Caco-2 (cell line): ENCODE data around the gene SPRTN. TPM values are rescaled to one million over a fixed set of nuclear protein-coding genes. Genes with fewer than 3 reads are reported as not detected.

ENCODE experiments used
- BruUV-seq: library from RNA; stranded (reverse); fragments of 400-500 nt; replicated peaks from 2 replicates; lab custom pipeline; 2021; lab: Mats Ljungman, UMichigan
- CTCF ChIA-PET: fragments of 300-600 bp; sonication (Branson Sonifier 250); formaldehyde crosslinking; loops from one replicate; lab custom pipeline; 2022; ENCODE audit warnings: antibody characterized with exemption; lab: Charles Lee
- POLR2A ChIA-PET: fragments of 300-600 bp; sonication (Branson Sonifier 250); formaldehyde crosslinking; loops from one replicate; lab custom pipeline; 2022; ENCODE audit warnings: antibody characterized with exemption; lab: Charles Lee
- DNase-seq, 2 experiments: peaks; one replicate each; pipeline versions ENCODE4 v3.0.0 to v3.0.0-alpha.2; 2020 to 2022
- H3K27me3 ChIP-seq: replicated peaks from 2 replicates; pipeline ENCODE4 v1.6.0; 2011; ENCODE audit warnings: low read length; ENCODE audit not compliant: control insufficient read depth, insufficient read depth
- H3K36me3 ChIP-seq: 2 replicates; pipeline ENCODE4 v1.5.1; 2011; ENCODE audit warnings: low read length; ENCODE audit not compliant: control insufficient read depth, insufficient read depth
- H3K4me1 ChIP-seq: fragments of 250-450 bp; sonication (Bioruptor Pico); 2 replicates; pipeline ENCODE4 v1.5.1; 2020; ENCODE audit warnings: mild to moderate bottlenecking
- H3K4me3 ChIP-seq: 2 replicates; pipeline ENCODE4 v1.5.1; 2011; ENCODE audit warnings: low read depth, mild to moderate bottlenecking, control low read depth, low read length
- H3K9me3 ChIP-seq: fragments of 250-450 bp; sonication (Bioruptor Pico); 2 replicates; pipeline ENCODE4 v1.5.1; 2020; ENCODE audit warnings: mild to moderate bottlenecking, moderate library complexity
- H3K27ac Mint-ChIP-seq: one replicate; pipeline ENCODE4 v1.8.0; 2022; ENCODE audit warnings: mixed read lengths; ENCODE audit not compliant: unreplicated experiment
- H3K27me3 Mint-ChIP-seq: one replicate; pipeline ENCODE4 v1.8.0; 2022; ENCODE audit warnings: mixed read lengths; ENCODE audit not compliant: insufficient read depth, unreplicated experiment
- H3K36me3 Mint-ChIP-seq: one replicate; pipeline ENCODE4 v1.8.0; 2022; ENCODE audit warnings: mild to moderate bottlenecking, mixed read lengths; ENCODE audit not compliant: insufficient read depth, unreplicated experiment
- H3K4me1 Mint-ChIP-seq: one replicate; pipeline ENCODE4 v1.8.0; 2022; ENCODE audit warnings: low read depth, mixed read lengths; ENCODE audit not compliant: unreplicated experiment
- H3K4me3 Mint-ChIP-seq: one replicate; pipeline ENCODE4 v1.8.0; 2022; ENCODE audit warnings: mild to moderate bottlenecking, moderate library complexity, mixed read lengths; ENCODE audit not compliant: unreplicated experiment
- H3K9me3 Mint-ChIP-seq: one replicate; pipeline ENCODE4 v1.8.0; 2022; ENCODE audit warnings: mixed read lengths; ENCODE audit not compliant: unreplicated experiment
- intact Hi-C: fragments of 100-400 bp; cut with micrococcal nuclease; formaldehyde crosslinking; loops from one replicate; pipeline ENCODE4 v1.10.0; 2022; ENCODE audit not compliant: unreplicated experiment
- total RNA-seq: library from RNA; stranded (reverse); gene quantifications from 2 replicates; pipeline ENCODE4 v1.2.3, GENCODE V29; 2022
- TF ChIP-seq, protein P1 (sequence below), 2 experiments: fragments of 200-600 bp in 1 of 2; IDR thresholded peaks; 1 replicate in 1 of 2; 2 replicates in 1 of 2; pipeline versions ENCODE4 v1.5.1 to v1.8.0; 2011 to 2022; ENCODE audit warnings: antibody characterized with exemption in 1 of 2, control low read depth in 1 of 2, inconsistent platforms in 1 of 2, low read depth in 1 of 2, low read length in 1 of 2, mild to moderate bottlenecking in 1 of 2, moderate library complexity in 1 of 2; ENCODE audit not compliant: insufficient read depth in 1 of 2, severe bottlenecking in 1 of 2, unreplicated experiment in 1 of 2

The SPRTN gene
- total RNA-seq, 1 experiment from 2014 or later: 21.3 TPM

GRCh38 chr1:231382426-231382825 is 44.3 kb downstream of the SPRTN start:
- H3K36me3 Mint-ChIP-seq: no peaks in the 10 kb centered on the region
- no peaks in the 10 kb centered on the region for H3K27me3 ChIP-seq
- DNase-seq: no peak
- no peaks in the 10 kb centered on the region for H3K27me3 Mint-ChIP-seq
- CTCF ChIA-PET: no interaction called here
- TF ChIP-seq, protein P1, sequence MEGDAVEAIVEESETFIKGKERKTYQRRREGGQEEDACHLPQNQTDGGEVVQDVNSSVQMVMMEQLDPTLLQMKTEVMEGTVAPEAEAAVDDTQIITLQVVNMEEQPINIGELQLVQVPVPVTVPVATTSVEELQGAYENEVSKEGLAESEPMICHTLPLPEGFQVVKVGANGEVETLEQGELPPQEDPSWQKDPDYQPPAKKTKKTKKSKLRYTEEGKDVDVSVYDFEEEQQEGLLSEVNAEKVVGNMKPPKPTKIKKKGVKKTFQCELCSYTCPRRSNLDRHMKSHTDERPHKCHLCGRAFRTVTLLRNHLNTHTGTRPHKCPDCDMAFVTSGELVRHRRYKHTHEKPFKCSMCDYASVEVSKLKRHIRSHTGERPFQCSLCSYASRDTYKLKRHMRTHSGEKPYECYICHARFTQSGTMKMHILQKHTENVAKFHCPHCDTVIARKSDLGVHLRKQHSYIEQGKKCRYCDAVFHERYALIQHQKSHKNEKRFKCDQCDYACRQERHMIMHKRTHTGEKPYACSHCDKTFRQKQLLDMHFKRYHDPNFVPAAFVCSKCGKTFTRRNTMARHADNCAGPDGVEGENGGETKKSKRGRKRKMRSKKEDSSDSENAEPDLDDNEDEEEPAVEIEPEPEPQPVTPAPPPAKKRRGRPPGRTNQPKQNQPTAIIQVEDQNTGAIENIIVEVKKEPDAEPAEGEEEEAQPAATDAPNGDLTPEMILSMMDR (IDR thresholded peaks at IDR 0.05; ENCODE audit: insufficient read depth in 1 of 2, low read depth in 1 of 2, low read length in 1 of 2, severe bottlenecking in 1 of 2, unreplicated experiment in 1 of 2): no peak
- intact Hi-C loops: no loop called here
- no peak overlapping the region for H3K4me3 Mint-ChIP-seq
- H3K4me3 ChIP-seq: no peak overlapping the region
- POLR2A ChIA-PET: no interaction called here
- no TSS peak for BruUV-seq
- peaks cover 20% of the 10 kb centered on the region for H3K4me1 ChIP-seq
- peaks cover under 1% of the 10 kb centered on the region for H3K4me1 Mint-ChIP-seq
- no peaks in the 10 kb centered on the region for H3K36me3 ChIP-seq
- no peak overlapping the region for H3K27ac Mint-ChIP-seq
- H3K9me3 Mint-ChIP-seq: no peaks in the 10 kb centered on the region
- no peaks in the 10 kb centered on the region for H3K9me3 ChIP-seq

DNA sequence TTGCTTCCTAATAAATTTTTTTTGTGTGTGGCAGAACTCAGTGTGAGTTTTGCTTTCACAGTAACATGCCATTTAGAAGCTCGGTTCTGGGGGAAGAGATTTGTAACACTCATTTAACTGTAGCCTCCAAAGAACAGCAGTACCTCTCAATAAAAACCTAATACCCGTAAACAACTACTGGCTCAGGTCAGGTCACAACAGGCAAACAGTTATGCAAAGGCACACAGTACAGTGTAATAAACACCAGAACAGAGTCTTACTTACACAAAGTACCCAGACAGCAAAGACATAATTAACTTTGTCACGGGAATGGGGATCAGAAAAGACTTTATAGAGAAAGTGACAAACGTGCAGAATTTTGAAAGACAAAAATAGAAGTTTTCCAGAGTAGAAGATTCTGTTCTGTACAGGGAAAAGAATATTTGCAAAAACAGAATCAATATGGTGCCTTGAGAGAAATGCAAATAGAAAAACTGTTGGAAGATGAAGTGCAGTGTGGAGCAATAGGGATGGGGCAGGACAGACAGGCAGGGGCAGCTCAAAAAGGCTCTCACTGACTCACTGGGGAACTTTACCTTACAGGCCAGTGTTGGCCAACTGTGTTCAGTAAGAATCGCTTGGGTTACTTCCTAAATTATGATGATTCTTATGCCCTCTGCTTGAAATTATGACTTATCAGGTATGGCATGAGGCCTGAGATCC is 45.2 kb downstream of the SPRTN start:
- Mint-ChIP-seq H3K9me3 (no peaks in the 10 kb centered on the region), H3K4me3 (no peak overlapping the region), H3K4me1 (peaks cover 9% of the 10 kb centered on the region), H3K27ac (no peak overlapping the region), H3K27me3 (no peaks in the 10 kb centered on the region), H3K36me3 (no peaks in the 10 kb centered on the region)
- Histone ChIP-seq H3K9me3 (no peaks in the 10 kb centered on the region), H3K36me3 (no peaks in the 10 kb centered on the region), H3K4me3 (no peak overlapping the region), H3K4me1 (peaks cover 24% of the 10 kb centered on the region), H3K27me3 (no peaks in the 10 kb centered on the region)
- no TSS peak for BruUV-seq
- TF ChIP-seq, protein P1 (IDR thresholded peaks at IDR 0.05; ENCODE audit: insufficient read depth in 1 of 2, low read depth in 1 of 2, low read length in 1 of 2, severe bottlenecking in 1 of 2, unreplicated experiment in 1 of 2): no peak
- intact Hi-C loops: no loop called here
- POLR2A ChIA-PET: no interaction called here
- CTCF ChIA-PET: no interaction called here
- DNase-seq: no peak

DNA sequence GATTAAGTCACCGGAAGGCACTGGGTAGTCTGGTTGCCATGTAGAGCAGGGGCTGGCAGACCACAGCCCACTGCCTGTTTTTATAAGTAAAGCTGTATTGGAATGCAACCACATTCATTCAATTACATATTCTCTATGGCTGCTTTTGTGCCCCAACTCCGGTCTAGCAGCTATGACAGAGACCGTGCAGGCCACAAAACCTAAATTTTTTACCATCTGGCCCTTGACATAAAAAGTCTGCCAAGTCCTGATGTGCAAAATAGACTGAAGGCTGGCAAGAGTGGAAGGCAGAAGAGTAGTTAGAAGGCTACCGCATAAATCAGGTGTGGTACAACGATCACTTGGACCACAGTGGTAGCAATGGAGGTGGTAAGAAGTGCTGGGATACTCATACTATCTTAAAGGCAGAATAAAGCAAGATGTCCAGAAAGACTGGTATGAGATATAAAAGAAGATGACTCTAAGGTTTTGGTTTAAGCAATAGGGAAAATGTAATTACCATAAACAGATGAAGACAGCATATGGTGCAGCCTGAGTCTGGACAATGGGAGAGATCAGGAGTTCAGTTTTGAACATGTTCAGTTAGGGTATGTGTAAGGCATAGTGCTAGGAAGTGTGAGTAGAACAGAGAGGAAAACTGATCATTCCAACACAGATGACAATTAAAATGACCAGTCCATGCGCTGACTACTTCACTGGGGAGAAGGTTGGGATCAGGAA is 46.8 kb downstream of the SPRTN start:
- no peak overlapping the region for H3K4me3 Mint-ChIP-seq
- no peaks in the 10 kb centered on the region for H3K27me3 ChIP-seq
- H3K4me1 ChIP-seq: peaks cover 28% of the 10 kb centered on the region
- DNase-seq: no peak
- ChIA-PET POLR2A (no interaction called here), CTCF (no interaction called here)
- H3K27ac Mint-ChIP-seq: no peak overlapping the region
- H3K4me3 ChIP-seq: no peak overlapping the region
- intact Hi-C loops: loop anchor here (1.0 kb wide), 1 partner anchor 8 kb away; no protein-coding TSS in a partner anchor
- no TSS peak for BruUV-seq
- TF ChIP-seq, protein P1 (IDR thresholded peaks at IDR 0.05; ENCODE audit: insufficient read depth in 1 of 2, low read depth in 1 of 2, low read length in 1 of 2, severe bottlenecking in 1 of 2, unreplicated experiment in 1 of 2): no peak
- H3K9me3 Mint-ChIP-seq: no peaks in the 10 kb centered on the region
- no peaks in the 10 kb centered on the region for H3K36me3 Mint-ChIP-seq
- H3K36me3 ChIP-seq: no peaks in the 10 kb centered on the region
- no peaks in the 10 kb centered on the region for H3K9me3 ChIP-seq
- no peaks in the 10 kb centered on the region for H3K27me3 Mint-ChIP-seq
- peaks cover 13% of the 10 kb centered on the region for H3K4me1 Mint-ChIP-seq
